NCI-H1930 (cell line): ENCODE measurements around the gene HOXA6.

Experiments
- DNase-seq, 2 experiments: peaks; one replicate each; lab custom pipeline; 2025; lab: John Stamatoyannopoulos, UW

The HOXA6 gene

GRCh38 chr7:27137640-27138315 is 9.8 kb downstream of the HOXA6 start:
- no peak for DNase-seq

GRCh38 chr7:27134392-27134791 is 13.2 kb downstream of the HOXA6 start:
- no peak for DNase-seq

GRCh38 chr7:27133409-27134231 is 14.0 kb downstream of the HOXA6 start:
- DNase-seq: no peak

DNA sequence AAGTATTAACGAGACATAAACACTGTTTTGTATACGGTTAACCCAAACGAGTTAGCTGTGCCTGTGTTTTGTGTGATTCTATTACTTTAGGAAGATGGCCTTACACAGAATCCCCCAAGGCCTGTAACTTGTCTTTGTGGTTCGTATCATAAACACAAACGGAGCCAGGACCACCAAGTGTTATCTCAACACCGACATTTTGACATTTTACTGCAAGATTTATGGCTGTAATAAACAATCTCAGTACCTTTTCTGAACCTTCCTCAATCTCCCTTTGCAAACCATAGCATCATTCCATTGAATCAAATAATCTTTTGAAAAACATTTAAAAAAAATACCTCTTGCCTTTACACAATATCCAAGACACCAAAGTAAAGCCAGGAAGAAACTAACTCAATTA is 14.6 kb downstream of the HOXA6 start:
- DNase-seq: no peak

DNA sequence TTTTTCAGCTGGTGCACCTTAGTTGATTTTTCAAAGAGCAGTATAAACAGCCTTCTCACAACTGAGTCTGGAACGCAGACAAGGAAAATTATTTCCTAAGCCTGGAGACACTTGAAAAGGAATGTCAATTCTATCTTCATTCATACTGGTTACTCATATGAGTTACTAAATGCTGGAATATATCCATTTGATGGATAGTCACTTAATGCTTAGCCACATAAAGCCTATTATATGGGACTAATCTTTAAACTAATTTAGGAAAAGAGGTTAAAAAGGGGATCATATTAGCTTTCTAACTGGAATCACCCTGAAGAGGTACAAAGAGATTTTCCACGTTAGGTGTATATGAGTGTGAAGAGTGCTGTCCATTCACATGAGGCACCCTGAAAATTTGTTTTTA is 15.4 kb downstream of the HOXA6 start:
- no peak for DNase-seq

DNA sequence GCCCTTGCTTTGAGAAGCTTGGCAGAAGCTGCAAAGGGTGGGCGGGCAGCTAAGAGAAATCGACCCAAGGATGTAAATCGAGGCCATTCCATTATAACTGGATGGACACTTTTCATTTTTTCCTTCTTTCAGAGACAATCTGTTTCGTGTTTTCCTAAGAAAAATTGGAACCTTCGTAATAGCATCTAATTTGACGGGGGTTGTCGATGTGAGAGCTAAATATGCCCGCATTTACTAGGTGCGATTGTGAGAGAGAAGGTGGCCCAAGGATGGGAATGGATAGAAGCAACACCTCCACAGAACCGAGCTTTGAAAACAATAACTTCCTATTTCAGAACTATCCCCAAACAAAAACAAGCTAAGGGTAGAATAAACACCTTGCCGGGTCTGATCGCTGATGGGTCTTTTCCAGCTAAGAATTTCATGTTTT is 16.2 kb downstream of the HOXA6 start:
- DNase-seq: no peak

GRCh38 chr7:27130540-27131389 is 16.8 kb downstream of the HOXA6 start, which contains the start of gene HOXA4:
Gene HOXA4, minus strand, starts transcription at chr7:27130757. Its CDS starts 24 bp downstream, at chr7:27130733.
- DNase-seq: peak; percentile 66 to 83

DNA sequence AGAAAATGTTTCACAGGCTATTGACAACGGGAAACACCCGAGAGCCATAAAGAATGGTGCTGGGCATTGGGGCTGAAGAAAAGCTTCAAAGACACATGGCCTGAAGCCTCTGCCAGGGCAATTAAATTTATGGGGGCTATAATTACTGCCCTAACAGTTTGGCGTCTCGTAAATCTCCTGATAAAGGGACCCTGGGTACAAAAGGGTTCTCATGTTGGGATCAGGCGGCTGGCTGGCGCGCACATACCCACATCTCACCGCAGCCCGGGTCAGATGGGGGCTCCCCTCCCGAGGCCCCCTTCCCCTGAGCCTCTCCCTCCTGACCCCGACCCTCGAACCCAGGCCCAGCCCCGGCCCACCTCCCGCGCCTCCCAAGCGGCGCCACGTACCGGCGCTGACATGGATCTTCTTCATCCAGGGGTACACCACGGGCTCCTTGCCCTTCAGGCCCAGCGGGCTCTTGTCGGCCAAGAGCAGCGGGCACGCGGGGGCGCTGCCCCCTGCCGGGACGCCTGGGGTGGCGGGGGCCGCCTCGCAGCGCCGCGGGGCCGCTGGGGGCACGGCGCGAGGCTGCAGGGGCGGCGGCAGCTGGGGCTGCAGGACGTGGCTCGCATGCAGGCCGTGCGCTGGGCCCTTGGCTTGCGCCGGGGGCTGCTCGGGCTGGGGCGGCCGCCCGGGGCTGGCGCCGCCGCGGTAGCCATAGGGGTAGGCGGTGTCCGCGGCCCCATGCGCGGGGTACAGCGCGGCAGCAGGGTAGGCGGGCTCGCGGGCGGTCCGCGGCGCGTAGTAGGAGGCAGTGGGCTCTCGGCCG is 17.6 kb downstream of the HOXA6 start:
- no peak for DNase-seq

- DNase-seq: no peak
Observed at GRCh38 chr7:27128776-27129728, 18.5 kb downstream of the HOXA6 start.

DNA sequence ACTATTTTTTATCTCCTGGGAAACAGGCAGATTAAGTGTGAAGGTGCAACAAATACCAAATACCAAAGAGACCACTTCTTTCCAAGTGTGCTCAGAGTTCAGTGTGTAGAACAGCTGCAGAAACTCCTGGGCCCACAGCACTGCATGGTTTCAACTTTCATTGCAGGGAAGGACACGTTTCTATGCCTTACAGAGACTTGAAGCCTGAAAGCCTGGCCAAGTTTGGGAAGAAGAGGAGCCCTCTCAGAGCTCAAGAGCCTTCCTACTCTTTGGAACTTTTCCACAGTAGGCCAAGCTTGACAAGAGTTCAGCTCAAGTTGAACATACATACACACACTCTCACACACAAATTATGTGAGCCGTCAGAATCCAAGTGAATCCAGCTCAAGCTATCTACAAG is 19.5 kb downstream of the HOXA6 start:
- no peak for DNase-seq

DNA sequence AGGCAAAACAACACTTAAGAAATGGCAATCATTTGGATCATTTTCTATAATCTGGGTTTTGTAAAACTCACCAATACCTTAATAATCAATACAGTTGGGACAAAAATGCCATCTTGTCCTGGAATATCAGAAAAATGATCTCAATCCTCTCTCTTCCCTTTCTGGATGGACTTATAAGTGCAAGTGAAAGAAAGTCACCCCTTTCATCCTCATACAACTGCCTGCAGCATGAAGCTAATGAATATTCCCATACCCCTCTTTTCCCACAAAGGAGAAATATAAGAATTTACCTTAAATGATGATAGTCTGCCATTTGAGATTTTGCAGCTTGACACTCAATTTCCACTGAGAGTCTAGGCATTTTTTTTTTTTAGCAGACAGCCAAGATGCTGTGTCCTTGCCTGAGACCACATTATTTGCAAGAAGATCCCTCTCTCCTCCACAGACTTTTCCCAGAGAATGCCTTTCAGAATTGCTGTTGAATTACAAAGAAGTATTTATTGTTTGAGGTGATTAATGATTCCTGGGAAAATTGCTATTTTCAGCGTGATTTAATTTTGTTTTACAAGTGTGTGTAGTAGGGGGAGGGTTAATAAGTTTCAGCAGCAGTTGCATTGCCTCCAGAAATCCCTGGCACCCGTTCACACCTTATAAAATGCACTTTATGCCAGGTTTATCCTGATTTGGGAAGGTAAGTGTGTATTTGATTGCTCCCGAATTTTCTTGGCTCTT is 20.8 kb downstream of the HOXA6 start:
- DNase-seq: no peak

- no peak for DNase-seq
Observed at GRCh38 chr7:27125986-27126394, 21.6 kb downstream of the HOXA6 start.

- DNase-seq: no peak
Observed at GRCh38 chr7:27124902-27125689, 22.5 kb downstream of the HOXA6 start.

GRCh38 chr7:27124096-27124901 is 23.3 kb downstream of the HOXA6 start:
- DNase-seq: no peak

- no peak for DNase-seq
Observed at GRCh38 chr7:27123477-27124053, 24.0 kb downstream of the HOXA6 start.

DNA sequence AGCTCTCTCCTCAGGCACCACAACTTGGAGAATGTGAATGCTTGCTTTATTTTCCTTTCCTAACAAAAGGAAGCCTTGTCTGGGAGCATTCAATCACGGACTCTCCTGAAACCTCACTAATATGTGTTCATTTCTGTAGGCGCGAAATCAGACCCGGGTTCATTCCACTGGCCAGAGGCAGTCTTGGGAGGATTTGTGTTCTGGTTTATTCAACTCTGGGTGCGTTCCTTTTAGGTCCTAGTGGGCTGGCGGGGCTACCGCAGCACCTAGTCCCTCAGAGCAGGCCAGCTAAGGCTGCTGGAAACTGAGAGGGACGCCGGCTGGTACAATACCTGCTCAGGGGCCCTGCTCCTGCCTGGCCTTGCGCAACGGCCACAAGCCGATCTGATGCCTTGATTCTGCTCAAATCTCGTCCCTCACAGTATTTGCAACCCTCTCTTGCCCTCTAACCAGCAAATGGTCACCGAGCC is 24.5 kb downstream of the HOXA6 start:
- no peak for DNase-seq

DNA sequence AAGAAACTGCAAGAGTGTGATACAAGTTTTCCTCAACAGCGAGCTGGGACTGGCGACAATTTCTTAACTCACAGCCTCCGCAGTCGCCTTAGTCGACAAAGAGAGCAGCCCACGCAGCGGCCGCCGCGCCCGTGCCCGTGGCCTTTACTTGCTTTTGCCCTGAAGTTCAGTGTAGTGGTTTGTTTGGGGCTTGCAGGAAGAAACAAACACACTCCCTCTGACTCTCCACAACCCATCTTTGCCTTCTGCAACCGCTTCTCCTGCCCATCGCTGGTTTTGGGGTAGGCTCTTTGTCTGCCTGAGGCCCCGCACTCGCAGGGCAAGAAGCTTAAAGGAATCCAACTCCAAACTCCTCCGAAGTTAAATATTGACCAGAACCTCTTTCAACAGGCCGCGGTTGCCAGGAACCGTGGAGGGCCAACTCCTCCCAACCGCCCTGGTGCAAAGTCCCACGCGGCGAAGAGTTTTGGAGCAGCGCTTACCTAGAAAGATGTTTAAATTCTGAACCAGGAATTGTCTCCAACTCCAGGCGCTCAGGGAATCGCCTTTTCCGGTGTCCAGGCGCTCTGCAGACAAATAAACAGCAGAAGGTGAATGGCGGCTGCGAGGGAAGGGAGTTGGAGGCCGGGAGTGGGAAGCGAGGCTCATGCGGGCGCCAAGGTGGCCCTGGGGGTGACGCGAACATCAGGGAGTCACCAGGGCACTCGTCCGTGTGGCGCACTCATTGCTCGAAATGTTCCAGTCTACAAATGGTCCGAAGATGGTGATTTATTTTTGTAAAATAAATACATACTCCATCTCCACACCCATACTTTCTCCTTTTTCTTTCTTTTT is 25.3 kb downstream of the HOXA6 start:
- no peak for DNase-seq
